Fibroblast of lung (primary cell): Measurements from ENCODE around the gene SMARCA2. TPM values are rescaled to one million over a fixed set of nuclear protein-coding genes. Genes with fewer than 3 reads are reported as not detected.

Experiments used
- DNase-seq, 2 donors: peaks; one replicate each; pipeline versions ENCODE4 v3.0.0 to v3.0.0-alpha.2; 2010; ENCODE audit warnings: low read depth in 2 of 2
- H2AFZ ChIP-seq: 2 replicates; pipeline ENCODE4 v1.5.1; 2012; ENCODE audit warnings: low read length, control low read depth, inconsistent platforms
- H3K27ac ChIP-seq: 2 replicates; pipeline ENCODE4 v1.5.1; 2011; ENCODE audit warnings: low read length, control low read depth; ENCODE audit not compliant: insufficient read depth
- H3K27me3 ChIP-seq: 2 replicates; pipeline ENCODE4 v1.5.1; 2011; ENCODE audit warnings: mild to moderate bottlenecking, low read length; ENCODE audit not compliant: control insufficient read depth, insufficient read depth
- H3K36me3 ChIP-seq: 2 replicates; pipeline ENCODE4 v1.5.1; 2011; ENCODE audit warnings: low read length; ENCODE audit not compliant: control insufficient read depth, insufficient read depth
- H3K4me1 ChIP-seq: 2 replicates; pipeline ENCODE4 v1.5.1; 2011; ENCODE audit warnings: low read length; ENCODE audit not compliant: control insufficient read depth, insufficient read depth; ENCODE audit errors: extremely low read depth
- H3K4me2 ChIP-seq: 2 replicates; pipeline ENCODE4 v1.5.1; 2011; ENCODE audit warnings: low read length, control low read depth; ENCODE audit not compliant: insufficient read depth; ENCODE audit errors: extremely low read depth
- H3K4me3 ChIP-seq, 4 experiments: fragments of 200-600 bp in 1 of 4; sonication (generic) in 1 of 4; replicated peaks in 1 of 4; 2 replicates each; pipeline ENCODE4 v1.5.1; 2011 to 2016; ENCODE audit warnings: low read length in 4 of 4, low read depth in 3 of 4, mild to moderate bottlenecking in 3 of 4, control low read depth in 2 of 4, inconsistent platforms in 1 of 4, mixed read lengths in 1 of 4; ENCODE audit not compliant: insufficient read depth in 1 of 4; ENCODE audit errors: control extremely low read depth in 1 of 4
- H3K79me2 ChIP-seq: 2 replicates; pipeline ENCODE4 v1.5.1; 2012; ENCODE audit warnings: mild to moderate bottlenecking, low read length, inconsistent platforms; ENCODE audit not compliant: control insufficient read depth, insufficient read depth
- H3K9ac ChIP-seq: 2 replicates; pipeline ENCODE4 v1.5.1; 2011; ENCODE audit warnings: mild to moderate bottlenecking, low read length, control low read depth; ENCODE audit not compliant: insufficient read depth
- H3K9me3 ChIP-seq: 2 replicates; pipeline ENCODE4 v1.5.1; 2012; ENCODE audit warnings: low read depth, low read length; ENCODE audit not compliant: control insufficient read depth, insufficient read depth
- H4K20me1 ChIP-seq: 2 replicates; pipeline ENCODE4 v1.5.1; 2011; ENCODE audit warnings: low read length; ENCODE audit not compliant: control insufficient read depth, insufficient read depth; ENCODE audit errors: extremely low read depth
- EZH2 ChIP-seq: IDR thresholded peaks from 2 replicates; pipeline ENCODE4 v1.5.1; 2012; ENCODE audit warnings: low read length, control low read depth, mild to moderate bottlenecking; ENCODE audit errors: missing control alignments
- polyA plus RNA-seq, 2 donors: library from polyadenylated mRNA; depleted of rRNA in 1 of 2; stranded (reverse) in 1 of 2; unstranded in 1 of 2; fragments of >200 nt; gene quantifications; 2 replicates each; pipeline ENCODE4 v1.2.1, GENCODE V29; 2011 to 2012; ENCODE audit warnings: missing spikeins in 1 of 2
- total RNA-seq: library from RNA; depleted of rRNA; stranded (reverse); fragments of >200 nt; gene quantifications from 2 replicates; pipeline ENCODE4 v1.2.1, GENCODE V29; 2014
- TF ChIP-seq, protein P1 (sequence below), 2 donors: IDR thresholded peaks in 1 of 2; conservative IDR thresholded peaks in 1 of 2; 1 replicate in 1 of 2; 2 replicates in 1 of 2; pipeline ENCODE4 v1.5.1; 2011 to 2012; ENCODE audit warnings: low read length in 2 of 2, control low read depth in 1 of 2, inconsistent platforms in 1 of 2, low read depth in 1 of 2, mild to moderate bottlenecking in 1 of 2

The SMARCA2 gene
- total and polyA plus RNA-seq, 2 donors (not counting 1 experiment from before 2014, with no cell fraction given), result 36.8 to 62.3 TPM

DNA sequence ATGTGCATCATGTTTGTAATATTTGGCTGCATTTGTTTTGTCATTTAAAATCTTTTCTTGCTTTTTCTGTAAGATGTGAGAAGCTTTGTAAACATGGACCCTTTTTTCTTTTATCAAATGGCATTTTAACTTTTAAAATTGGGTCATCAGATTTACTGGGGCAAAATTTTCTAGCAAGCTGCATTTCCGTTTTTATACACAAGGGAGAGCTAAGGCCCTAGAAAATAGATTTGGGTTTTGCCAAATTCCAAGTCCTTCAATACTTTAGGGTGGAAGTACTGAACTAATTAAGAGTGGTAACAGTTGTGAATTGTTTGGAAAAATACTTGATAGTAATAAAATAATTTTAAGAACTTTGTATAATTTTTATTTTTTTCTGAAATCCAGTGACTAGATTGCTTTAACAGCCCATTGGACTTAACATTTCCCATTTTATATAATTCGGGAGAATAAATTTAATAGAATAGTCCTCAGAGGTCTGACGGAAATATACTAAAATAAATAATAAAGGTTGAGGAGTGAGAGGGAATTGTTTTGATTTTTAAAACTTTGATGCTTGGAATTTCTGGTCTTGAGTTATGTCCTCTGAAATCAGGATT is 117.4 kb downstream of the SMARCA2 start:
- Histone ChIP-seq H3K4me2 (no peak overlapping the region), H3K27ac (no peak overlapping the region), H3K9me3 (no peaks in the 10 kb centered on the region), H3K79me2 (no peaks in the 10 kb centered on the region), H3K4me1 (no peaks in the 10 kb centered on the region), H3K4me3 (no peak overlapping the region), H4K20me1 (no peaks in the 10 kb centered on the region), H3K27me3 (no peaks in the 10 kb centered on the region), H3K36me3 (no peaks in the 10 kb centered on the region), H2AFZ (no peak overlapping the region), H3K9ac (no peak overlapping the region)
- DNase-seq, result peak; percentile 24 to 72
- TF ChIP-seq, protein P1, sequence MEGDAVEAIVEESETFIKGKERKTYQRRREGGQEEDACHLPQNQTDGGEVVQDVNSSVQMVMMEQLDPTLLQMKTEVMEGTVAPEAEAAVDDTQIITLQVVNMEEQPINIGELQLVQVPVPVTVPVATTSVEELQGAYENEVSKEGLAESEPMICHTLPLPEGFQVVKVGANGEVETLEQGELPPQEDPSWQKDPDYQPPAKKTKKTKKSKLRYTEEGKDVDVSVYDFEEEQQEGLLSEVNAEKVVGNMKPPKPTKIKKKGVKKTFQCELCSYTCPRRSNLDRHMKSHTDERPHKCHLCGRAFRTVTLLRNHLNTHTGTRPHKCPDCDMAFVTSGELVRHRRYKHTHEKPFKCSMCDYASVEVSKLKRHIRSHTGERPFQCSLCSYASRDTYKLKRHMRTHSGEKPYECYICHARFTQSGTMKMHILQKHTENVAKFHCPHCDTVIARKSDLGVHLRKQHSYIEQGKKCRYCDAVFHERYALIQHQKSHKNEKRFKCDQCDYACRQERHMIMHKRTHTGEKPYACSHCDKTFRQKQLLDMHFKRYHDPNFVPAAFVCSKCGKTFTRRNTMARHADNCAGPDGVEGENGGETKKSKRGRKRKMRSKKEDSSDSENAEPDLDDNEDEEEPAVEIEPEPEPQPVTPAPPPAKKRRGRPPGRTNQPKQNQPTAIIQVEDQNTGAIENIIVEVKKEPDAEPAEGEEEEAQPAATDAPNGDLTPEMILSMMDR (conservative IDR thresholded peaks at IDR 0.05 in 1 of 2, IDR thresholded peaks at IDR 0.05 in 1 of 2; ENCODE audit: low read depth in 1 of 2, low read length in 2 of 2), result peak; percentile 74 to 81
- no peak for TF ChIP-seq EZH2

DNA sequence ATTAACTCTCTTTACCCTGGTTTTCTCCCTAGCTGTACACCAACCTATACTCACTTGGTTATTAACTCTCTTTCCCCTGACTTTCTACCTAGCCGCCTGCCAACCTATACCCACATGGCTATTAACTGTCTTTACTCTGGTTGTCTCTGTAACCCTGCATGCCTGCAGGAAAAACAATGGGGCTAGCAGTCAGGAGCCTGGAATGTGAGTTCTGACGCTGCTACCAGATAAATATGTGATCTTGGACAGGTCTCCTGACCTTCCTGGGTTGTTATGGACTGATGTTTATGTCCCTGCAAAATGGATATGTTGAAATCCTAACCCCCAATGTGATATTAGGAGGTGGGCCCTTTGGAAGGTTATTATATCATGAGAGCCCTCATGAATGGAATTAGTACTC is 119.2 kb downstream of the SMARCA2 start:
- TF ChIP-seq, protein P1 (conservative IDR thresholded peaks at IDR 0.05 in 1 of 2, IDR thresholded peaks at IDR 0.05 in 1 of 2; ENCODE audit: low read depth in 1 of 2, low read length in 2 of 2), result no peak
- TF ChIP-seq EZH2, result no peak
- Histone ChIP-seq H4K20me1 (no peaks in the 10 kb centered on the region), H3K27ac (no peak overlapping the region)

DNA sequence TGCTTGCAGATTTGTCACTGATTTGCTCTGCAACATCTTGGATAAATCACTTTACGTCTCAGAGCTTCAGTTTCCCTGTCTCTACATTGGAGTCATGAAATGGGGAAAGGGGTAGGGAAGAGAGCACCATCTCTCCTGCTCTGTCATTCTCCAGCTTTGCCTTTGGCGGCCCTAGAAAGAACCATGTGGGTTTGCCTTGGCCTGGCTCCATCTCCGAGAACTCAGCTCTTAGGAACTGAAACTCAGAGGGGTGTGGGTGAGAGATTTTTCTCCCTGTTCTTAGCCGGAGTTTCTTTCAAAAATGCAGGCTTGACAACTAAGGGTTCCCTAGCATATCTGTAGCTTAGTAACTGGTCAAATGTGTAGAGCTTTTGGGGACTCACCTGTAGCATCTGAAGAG is 123.5 kb downstream of the SMARCA2 start:
- no peaks in the 10 kb centered on the region for H3K79me2 ChIP-seq
- no peaks in the 10 kb centered on the region for H3K36me3 ChIP-seq
- no peak overlapping the region for H3K4me3 ChIP-seq
- no peak overlapping the region for H3K4me2 ChIP-seq
- H3K9me3 ChIP-seq, result no peaks in the 10 kb centered on the region
- no peak overlapping the region for H3K9ac ChIP-seq
- no peak for DNase-seq
- no peak overlapping the region for H2AFZ ChIP-seq
- H3K27ac ChIP-seq, result no peak overlapping the region
- TF ChIP-seq EZH2, result no peak
- TF ChIP-seq, protein P1 (conservative IDR thresholded peaks at IDR 0.05 in 1 of 2, IDR thresholded peaks at IDR 0.05 in 1 of 2; ENCODE audit: low read depth in 1 of 2, low read length in 2 of 2), result no peak
- no peaks in the 10 kb centered on the region for H3K27me3 ChIP-seq
- no peaks in the 10 kb centered on the region for H3K4me1 ChIP-seq
- no peaks in the 10 kb centered on the region for H4K20me1 ChIP-seq

More for the DNA sequence above, 119.2 kb downstream of the SMARCA2 start:
- no peaks in the 10 kb centered on the region for H3K9me3 ChIP-seq
- no peaks in the 10 kb centered on the region for H3K4me1 ChIP-seq
- no peak overlapping the region for H3K9ac ChIP-seq
- H3K36me3 ChIP-seq, result no peaks in the 10 kb centered on the region
- H3K79me2 ChIP-seq, result no peaks in the 10 kb centered on the region
- H2AFZ ChIP-seq, result no peak overlapping the region
- no peaks in the 10 kb centered on the region for H3K27me3 ChIP-seq
- no peak overlapping the region for H3K4me2 ChIP-seq
- DNase-seq, result peak in 1 of 2 donors; percentile 49
- H3K4me3 ChIP-seq, result no peak overlapping the region
